Endothelial cell of umbilical vein (primary cell): ENCODE data around the gene MST1. TPM values are rescaled to one million over a fixed set of nuclear protein-coding genes. Genes with fewer than 3 reads are reported as not detected.

Experiments used
- BruUV-seq: library from RNA; stranded (reverse); fragments of 400-500 nt; replicated peaks from 2 replicates; lab custom pipeline; 2021; lab: Mats Ljungman, UMichigan
- CTCF ChIA-PET: fragments of 300-600, 350-600 bp; sonication (Branson Sonifier 250); formaldehyde crosslinking; loops from one replicate; lab custom pipeline; 2021; ENCODE audit warnings: antibody characterized with exemption, inconsistent platforms; lab: Charles Lee
- POLR2A ChIA-PET: fragments of 300-600, 350-600 bp; sonication (Branson Sonifier 250); formaldehyde crosslinking; loops from one replicate; lab custom pipeline; 2021; ENCODE audit warnings: antibody characterized with exemption, inconsistent platforms; lab: Charles Lee
- DNase-seq: peaks from one replicate; pipeline ENCODE4 v3.0.0-alpha.2; 2011; ENCODE audit warnings: low read depth, low spot score
- FAIRE-seq: peaks from 2 replicates; lab custom pipeline; 2011; peaks lifted over from hg19 to GRCh38; lab: Jason Lieb, UNC
- H2AFZ ChIP-seq: 2 replicates; pipeline ENCODE4 v1.6.0; 2012; ENCODE audit warnings: low read depth, low read length, control low read depth, inconsistent platforms
- H3K27ac ChIP-seq: 2 replicates; pipeline ENCODE4 v1.5.1; 2011; ENCODE audit warnings: low read depth, mild to moderate bottlenecking, control low read depth, low read length, moderate library complexity; ENCODE audit not compliant: insufficient read depth
- H3K27me3 ChIP-seq, 2 experiments: 2 replicates each; pipeline versions ENCODE4 v1.6.0 to v1.6.1; 2011; ENCODE audit warnings: low read length in 2 of 2, mixed read lengths in 1 of 2; ENCODE audit not compliant: control insufficient read depth in 2 of 2, insufficient read depth in 2 of 2
- H3K36me3 ChIP-seq, 2 experiments: 2 replicates in 1 of 2; 3 replicates in 1 of 2; pipeline ENCODE4 v1.5.1; 2011; ENCODE audit warnings: low read length in 2 of 2, mild to moderate bottlenecking in 1 of 2, moderate library complexity in 1 of 2; ENCODE audit not compliant: control insufficient read depth in 2 of 2, insufficient read depth in 2 of 2; ENCODE audit errors: extremely low read depth in 1 of 2
- H3K4me1 ChIP-seq: 3 replicates; pipeline ENCODE4 v1.5.1; 2011; ENCODE audit warnings: mild to moderate bottlenecking, low read length; ENCODE audit not compliant: control insufficient read depth, insufficient read depth; ENCODE audit errors: extremely low read depth
- H3K4me2 ChIP-seq: 2 replicates; pipeline ENCODE4 v1.6.1; 2011; ENCODE audit warnings: low read length, control low read depth, mixed read lengths; ENCODE audit not compliant: insufficient read depth
- H3K4me3 ChIP-seq, 3 experiments: fragments of 200-600 bp in 1 of 3; sonication (generic), shearing (Covaris generic) in 1 of 3; replicated peaks in 1 of 3; 2 replicates each; pipeline ENCODE4 v1.5.1; 2011 to 2016; ENCODE audit warnings: control low read depth in 3 of 3, low read length in 3 of 3, mild to moderate bottlenecking in 2 of 3, inconsistent platforms in 1 of 3, low read depth in 1 of 3, moderate library complexity in 1 of 3; ENCODE audit not compliant: insufficient read depth in 1 of 3
- H3K79me2 ChIP-seq: 2 replicates; pipeline ENCODE4 v1.6.0; 2012; ENCODE audit warnings: low read length, inconsistent platforms; ENCODE audit not compliant: control insufficient read depth, insufficient read depth
- H3K9ac ChIP-seq: replicated peaks from 2 replicates; pipeline ENCODE3; 2011; ENCODE audit warnings: low read length, control low read depth; ENCODE audit not compliant: insufficient read depth; ENCODE audit errors: extremely low read depth
- H3K9me1 ChIP-seq: replicated peaks from 3 replicates; pipeline ENCODE4 v1.6.0; 2011; ENCODE audit warnings: mild to moderate bottlenecking, low read length; ENCODE audit not compliant: control insufficient read depth, insufficient read depth; ENCODE audit errors: extremely low read depth
- H3K9me3 ChIP-seq: replicated peaks from 2 replicates; pipeline ENCODE4 v1.5.1; 2012; ENCODE audit warnings: low read length, inconsistent platforms; ENCODE audit not compliant: control insufficient read depth, insufficient read depth
- H4K20me1 ChIP-seq: replicated peaks from 2 replicates; pipeline ENCODE3; 2011; ENCODE audit warnings: mild to moderate bottlenecking, low read length; ENCODE audit not compliant: control insufficient read depth, insufficient read depth; ENCODE audit errors: extremely low read depth
- EZH2 ChIP-seq: IDR thresholded peaks from 2 replicates; pipeline ENCODE4 v1.6.1; 2012; ENCODE audit warnings: borderline replicate concordance, low read depth, mild to moderate bottlenecking, moderate library complexity, low read length, inconsistent platforms; ENCODE audit not compliant: severe bottlenecking
- FOS ChIP-seq: IDR thresholded peaks from 2 replicates; pipeline ENCODE4 v1.6.1; 2011; ENCODE audit warnings: mild to moderate bottlenecking, low read length, moderate library complexity, borderline replicate concordance; ENCODE audit not compliant: insufficient read depth
- JUN ChIP-seq: IDR thresholded peaks from 2 replicates; pipeline ENCODE4 v1.6.1; 2011; ENCODE audit warnings: borderline replicate concordance, low read depth; ENCODE audit not compliant: insufficient read length, insufficient read depth
- MYC ChIP-seq: IDR thresholded peaks from one replicate; pipeline ENCODE4 v1.6.1; 2011; ENCODE audit warnings: mild to moderate bottlenecking, low read depth, low read length
- POLR2A ChIP-seq: IDR thresholded peaks from 2 replicates; pipeline ENCODE4 v1.6.1; 2012; ENCODE audit warnings: low read depth, mild to moderate bottlenecking, control low read depth, low read length
- POLR2AphosphoS5 ChIP-seq: IDR thresholded peaks from 2 replicates; pipeline ENCODE4 v1.6.1; 2012; ENCODE audit warnings: low read depth, mild to moderate bottlenecking, control low read depth, low read length, moderate library complexity; ENCODE audit not compliant: insufficient read depth
- dilution Hi-C: fragments of 300-500 bp; cut with MboI; formaldehyde crosslinking; loops from one replicate; pipeline ENCODE4 v1.15.0; 2019; ENCODE audit warnings: low sequenced_read_pairs; ENCODE audit not compliant: extremely low pct_ligation_motif_present
- intact Hi-C: fragments of 100-400 bp; cut with micrococcal nuclease; formaldehyde crosslinking; loops from one replicate; pipeline ENCODE4 v1.10.0; 2022
- polyA plus RNA-seq, 4 experiments: library from polyadenylated mRNA; depleted of rRNA in 3 of 4; stranded (reverse) in 3 of 4; unstranded in 1 of 4; fragments of >200 nt; gene quantifications; 2 replicates each; pipeline versions ENCODE4 v1.2.1 to v1.2.3, GENCODE V29; 2011 to 2012; ENCODE audit warnings: missing spikeins in 1 of 4
- total RNA-seq: library from RNA; stranded (reverse); gene quantifications from 2 replicates; pipeline ENCODE4 v1.2.3, GENCODE V29; 2021
- TF ChIP-seq, protein P1 (sequence below): IDR thresholded peaks from 2 replicates; pipeline ENCODE4 v1.6.1; 2011; ENCODE audit not compliant: insufficient read depth, insufficient read length
- TF ChIP-seq, protein P2 (sequence below), 2 donors: IDR thresholded peaks; 1 replicate in 1 of 2; 2 replicates in 1 of 2; pipeline ENCODE4 v1.5.1; 2011; ENCODE audit warnings: low read length in 2 of 2, mild to moderate bottlenecking in 2 of 2, moderate library complexity in 2 of 2, control low read depth in 1 of 2, inconsistent platforms in 1 of 2, low read depth in 1 of 2; ENCODE audit not compliant: insufficient read depth in 1 of 2; ENCODE audit errors: extremely low read depth in 1 of 2

MST1 gene
- total and polyA plus RNA-seq, 2 donors (not counting 3 experiments of a cell fraction or from before 2014, with no cell fraction given): 6.1 to 17.5 TPM

DNA sequence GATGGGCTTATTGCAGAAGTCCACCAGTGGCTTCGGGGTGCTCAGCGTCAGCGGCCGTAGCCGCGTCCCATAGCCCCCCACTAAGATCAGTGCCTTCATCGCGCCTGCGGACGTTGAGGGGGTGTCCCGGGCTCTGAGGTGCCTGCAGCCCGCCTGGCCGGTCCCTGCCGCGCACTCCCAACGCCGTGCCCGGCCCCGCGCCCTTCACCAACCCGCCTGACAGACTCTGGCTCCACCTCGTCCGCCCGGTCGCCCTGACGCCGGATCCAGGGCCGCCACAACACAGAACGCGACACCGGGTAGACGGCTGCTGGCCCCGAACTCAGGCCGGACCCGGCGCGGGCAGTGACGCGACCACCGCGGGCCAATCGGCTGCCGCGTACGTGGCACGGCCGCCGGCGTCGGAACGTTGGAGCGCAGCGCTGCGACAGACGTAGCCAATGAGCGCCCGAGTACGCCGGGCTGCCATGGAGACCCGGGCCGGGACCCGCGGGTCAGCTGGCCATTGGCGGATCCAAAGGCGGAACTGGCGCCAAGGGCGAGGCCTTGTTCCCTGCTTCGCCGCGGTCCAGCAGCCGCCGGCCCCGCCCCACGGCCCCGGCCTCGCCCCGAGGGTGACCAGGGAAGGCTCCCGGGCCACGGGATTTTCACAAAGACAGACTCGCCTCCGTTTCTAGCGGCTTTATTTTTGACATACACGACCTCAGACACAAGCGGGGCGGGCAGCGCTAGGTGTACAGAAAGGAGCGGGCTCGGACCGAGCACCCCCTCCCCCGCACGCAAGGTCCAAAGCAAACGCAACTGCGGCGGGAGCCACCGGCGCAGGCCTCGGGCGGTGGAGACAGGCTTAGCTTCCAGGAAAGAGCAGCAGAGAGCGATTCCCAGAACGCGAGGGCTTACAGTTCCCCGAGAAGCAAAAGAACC lies 34.6 kb upstream of the MST1 start, which contains the start of gene GMPPB:
Gene GMPPB, minus strand, starts transcription at position 324 of the 924 bp plus-strand sequence. Its CDS starts 225 bp downstream, at position 99.
- peak; percentile 87 for TF ChIP-seq POLR2AphosphoS5
- no peak for TF ChIP-seq MYC
- peak; percentile 80 for TF ChIP-seq POLR2A
- H3K9me1 ChIP-seq: no peaks in the 10 kb centered on the region
- peaks cover 6 to 43% of the 10 kb centered on the region in 2 experiments for H3K36me3 ChIP-seq
- no peaks in the 10 kb centered on the region for H3K9me3 ChIP-seq
- DNase-seq (peak; percentile 98), FAIRE-seq (peak; percentile 97)
- ChIA-PET POLR2A (interaction anchor here (0.6 kb wide), 1 partner anchor 348 kb away, joined by 3 read pairs; no protein-coding TSS in a partner anchor), CTCF (interaction anchor here (0.6 to 2.9 kb wide), 4 partner anchors 10 to 206 kb away, joined by 4 to 9 read pairs (median 4); partner anchors contain the start of gene MON1A)
- dilution Hi-C loops: no loop called here
- peak within 1 kb of the TSS; percentile 59 to 85 (median 81) for H3K4me3 ChIP-seq
- no peaks in the 10 kb centered on the region for H3K27me3 ChIP-seq
- H3K9ac ChIP-seq: peak within 1 kb of the TSS; percentile 98
- TSS peak; percentile 81 for BruUV-seq
- peak within 1 kb of the TSS; percentile 84 for H3K27ac ChIP-seq
- H4K20me1 ChIP-seq: no peaks in the 10 kb centered on the region
- peaks cover 13% of the 10 kb centered on the region for H3K79me2 ChIP-seq
- H3K4me2 ChIP-seq: peak within 1 kb of the TSS; percentile 83
- peaks cover 16% of the 10 kb centered on the region for H3K4me1 ChIP-seq
- intact Hi-C loops: loop anchor here (1.0 to 10.0 kb wide), 3 partner anchors 62 to 361 kb away; partner anchors contain the start of genes IP6K1 and RBM5
- peak within 1 kb of the TSS; percentile 32 for H2AFZ ChIP-seq

DNA sequence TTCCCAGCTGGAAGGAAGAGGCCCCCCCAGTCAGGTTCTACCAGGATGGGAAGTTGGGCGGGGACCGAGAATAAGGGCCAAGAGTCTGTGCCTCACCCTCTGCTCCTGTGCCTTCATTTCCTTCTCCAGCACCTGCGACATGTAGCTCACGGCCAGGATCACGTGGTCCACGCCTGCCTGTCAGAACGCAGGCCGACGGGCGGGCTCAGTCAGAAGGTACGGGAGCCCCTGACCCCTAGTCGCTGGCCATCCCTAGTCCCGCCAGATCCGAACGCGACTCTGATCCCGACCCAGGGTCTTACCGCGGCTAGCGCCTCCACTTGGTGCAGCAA lies 34.0 kb upstream of the MST1 start:
- no peaks in the 10 kb centered on the region for H3K9me3 ChIP-seq
- FAIRE-seq (peak; percentile 79), DNase-seq (no peak)
- ChIA-PET POLR2A (interaction anchor here (0.6 kb wide), 1 partner anchor 347 kb away, joined by 3 read pairs; no protein-coding TSS in a partner anchor), CTCF (interaction anchor here (0.6 to 2.9 kb wide), 5 partner anchors 11 to 206 kb away, joined by 3 to 9 read pairs (median 4); partner anchors contain the start of gene MON1A)
- H3K9me1 ChIP-seq: no peaks in the 10 kb centered on the region
- peaks cover 6 to 43% of the 10 kb centered on the region in 2 experiments for H3K36me3 ChIP-seq
- peak overlapping the region; percentile 98 for H3K9ac ChIP-seq
- intact Hi-C loops: loop anchor here (10.0 kb wide), 1 partner anchor 362 kb away; the partner anchor contains the start of gene RBM5
- dilution Hi-C loops: no loop called here
- TF ChIP-seq, protein P1, sequence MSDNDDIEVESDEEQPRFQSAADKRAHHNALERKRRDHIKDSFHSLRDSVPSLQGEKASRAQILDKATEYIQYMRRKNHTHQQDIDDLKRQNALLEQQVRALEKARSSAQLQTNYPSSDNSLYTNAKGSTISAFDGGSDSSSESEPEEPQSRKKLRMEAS: peak; percentile 83
- no peak for TF ChIP-seq EZH2
- no peak for TF ChIP-seq JUN
- TF ChIP-seq FOS: no peak
- TF ChIP-seq POLR2A: no peak
- no peak for TF ChIP-seq MYC
- TF ChIP-seq, protein P2, sequence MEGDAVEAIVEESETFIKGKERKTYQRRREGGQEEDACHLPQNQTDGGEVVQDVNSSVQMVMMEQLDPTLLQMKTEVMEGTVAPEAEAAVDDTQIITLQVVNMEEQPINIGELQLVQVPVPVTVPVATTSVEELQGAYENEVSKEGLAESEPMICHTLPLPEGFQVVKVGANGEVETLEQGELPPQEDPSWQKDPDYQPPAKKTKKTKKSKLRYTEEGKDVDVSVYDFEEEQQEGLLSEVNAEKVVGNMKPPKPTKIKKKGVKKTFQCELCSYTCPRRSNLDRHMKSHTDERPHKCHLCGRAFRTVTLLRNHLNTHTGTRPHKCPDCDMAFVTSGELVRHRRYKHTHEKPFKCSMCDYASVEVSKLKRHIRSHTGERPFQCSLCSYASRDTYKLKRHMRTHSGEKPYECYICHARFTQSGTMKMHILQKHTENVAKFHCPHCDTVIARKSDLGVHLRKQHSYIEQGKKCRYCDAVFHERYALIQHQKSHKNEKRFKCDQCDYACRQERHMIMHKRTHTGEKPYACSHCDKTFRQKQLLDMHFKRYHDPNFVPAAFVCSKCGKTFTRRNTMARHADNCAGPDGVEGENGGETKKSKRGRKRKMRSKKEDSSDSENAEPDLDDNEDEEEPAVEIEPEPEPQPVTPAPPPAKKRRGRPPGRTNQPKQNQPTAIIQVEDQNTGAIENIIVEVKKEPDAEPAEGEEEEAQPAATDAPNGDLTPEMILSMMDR (IDR thresholded peaks at IDR 0.05; ENCODE audit: extremely low read depth in 1 of 2, insufficient read depth in 1 of 2, low read depth in 1 of 2, low read length in 2 of 2): no peak
- no TSS peak for BruUV-seq
- H3K4me1 ChIP-seq: peaks cover 19% of the 10 kb centered on the region
- peak overlapping the region; percentile 59 to 85 (median 81) for H3K4me3 ChIP-seq
- no peaks in the 10 kb centered on the region for H4K20me1 ChIP-seq
- H3K27ac ChIP-seq: peak overlapping the region; percentile 84
- no peak overlapping the region for H2AFZ ChIP-seq
- peaks cover 13% of the 10 kb centered on the region for H3K79me2 ChIP-seq
- H3K27me3 ChIP-seq: no peaks in the 10 kb centered on the region
- H3K4me2 ChIP-seq: peak overlapping the region; percentile 83
